ENCODE results near the gene KHDRBS2.

GRCh38 chr6:61755739-61756138 lies 530.3 kb downstream of the KHDRBS2 start:
- TF ChIP-seq CTCF (IDR thresholded peaks at IDR 0.05) (no peak), EZH2 (IDR thresholded peaks at IDR 0.05; ENCODE audit: borderline replicate concordance, insufficient read depth, low read depth, low read length, poor library complexity, severe bottlenecking) (no peak)
